ENCODE data around the gene WDFY3.

The WDFY3 gene

GRCh38 chr4:84751707-84752106, 214.8 kb downstream of the WDFY3 start:
- Histone ChIP-seq H3K27me3 (ENCODE audit: insufficient read depth, poor library complexity, severe bottlenecking) (no peaks in the 10 kb centered on the region), H3K27ac (ENCODE audit: poor library complexity, severe bottlenecking) (no peak overlapping the region), H3K4me1 (ENCODE audit: insufficient read depth, poor library complexity, severe bottlenecking) (no peaks in the 10 kb centered on the region), H3K4me3 (ENCODE audit: severe bottlenecking) (no peak overlapping the region), H3K36me3 (ENCODE audit: low read depth) (peaks cover 83% of the 10 kb centered on the region), H3K9me3 (ENCODE audit: severe bottlenecking) (no peaks in the 10 kb centered on the region)
- no peak for TF ChIP-seq CTCF (IDR thresholded peaks at IDR 0.05; ENCODE audit: poor library complexity, severe bottlenecking)
- no peak for ATAC-seq (ENCODE audit: low read depth)
- DNase-seq (ENCODE audit: low spot score) = no peak

DNA sequence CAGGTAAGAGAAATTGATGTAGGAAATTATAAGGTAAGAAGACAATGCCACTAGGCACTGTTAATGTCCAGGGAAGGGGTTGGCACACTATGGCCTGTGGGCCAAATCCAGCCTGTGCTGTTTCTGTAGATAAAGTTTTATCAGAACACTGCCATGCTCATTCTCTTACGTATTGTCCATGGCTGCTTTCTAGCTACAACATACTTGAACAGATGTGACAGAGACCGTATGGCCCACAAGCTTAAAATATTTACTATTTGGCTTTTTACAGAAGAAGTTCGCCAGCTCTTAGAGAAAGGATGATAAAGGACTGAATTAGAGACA, 215.6 kb downstream of the WDFY3 start:
- H3K27me3 ChIP-seq (ENCODE audit: insufficient read depth, poor library complexity, severe bottlenecking) = no peaks in the 10 kb centered on the region
- ATAC-seq (ENCODE audit: low read depth) = no peak
- no peak for DNase-seq (ENCODE audit: low spot score)
- no peaks in the 10 kb centered on the region for H3K4me1 ChIP-seq (ENCODE audit: insufficient read depth, poor library complexity, severe bottlenecking)
- no peaks in the 10 kb centered on the region for H3K9me3 ChIP-seq (ENCODE audit: severe bottlenecking)
- H3K36me3 ChIP-seq (ENCODE audit: low read depth) = peaks cover 87% of the 10 kb centered on the region
- H3K4me3 ChIP-seq (ENCODE audit: severe bottlenecking) = no peak overlapping the region
- TF ChIP-seq CTCF (IDR thresholded peaks at IDR 0.05; ENCODE audit: poor library complexity, severe bottlenecking) = no peak
- no peak overlapping the region for H3K27ac ChIP-seq (ENCODE audit: poor library complexity, severe bottlenecking)

DNA sequence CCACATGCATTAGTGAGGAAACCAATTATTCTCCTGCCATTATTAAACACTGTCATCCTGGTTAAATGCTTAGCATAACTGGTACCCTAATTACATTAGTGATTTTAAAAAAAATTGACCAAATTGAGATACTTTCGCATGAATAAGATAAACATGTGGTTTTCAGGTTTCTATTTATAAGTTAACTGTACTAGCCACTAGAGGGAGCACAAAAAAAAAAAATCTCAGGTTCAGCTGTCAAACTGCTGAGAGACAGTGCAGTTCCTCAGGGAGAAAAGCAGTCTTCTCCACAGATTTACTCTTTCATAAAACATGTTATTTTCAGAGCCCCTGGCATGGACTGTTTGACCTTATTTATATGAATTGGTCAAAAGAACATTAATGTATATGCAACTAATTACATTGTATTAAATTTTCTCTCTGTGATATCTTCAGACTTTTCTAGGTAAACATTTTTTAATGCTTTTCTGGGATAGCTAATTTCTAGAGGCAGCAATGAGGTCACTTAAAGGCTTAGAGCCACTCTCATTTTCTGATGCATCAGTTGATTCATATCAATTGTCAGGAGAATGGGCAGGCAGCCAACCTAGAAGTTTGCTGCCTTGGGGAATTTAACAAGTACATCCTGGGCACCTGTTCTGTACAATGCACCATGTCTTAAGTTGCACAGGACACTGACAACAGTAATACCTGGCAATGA, 216.1 kb downstream of the WDFY3 start:
- peak; percentile 82 for TF ChIP-seq CTCF (IDR thresholded peaks at IDR 0.05; ENCODE audit: poor library complexity, severe bottlenecking)
- no peak overlapping the region for H3K4me3 ChIP-seq (ENCODE audit: severe bottlenecking)
- H3K36me3 ChIP-seq (ENCODE audit: low read depth) = peaks cover 83% of the 10 kb centered on the region
- H3K27ac ChIP-seq (ENCODE audit: poor library complexity, severe bottlenecking) = no peak overlapping the region
- H3K4me1 ChIP-seq (ENCODE audit: insufficient read depth, poor library complexity, severe bottlenecking) = no peaks in the 10 kb centered on the region
- peak; percentile 68; the same call in 2 of the 3 replicates for ATAC-seq (ENCODE audit: low read depth)
- DNase-seq (ENCODE audit: low spot score) = no peak
- no peaks in the 10 kb centered on the region for H3K27me3 ChIP-seq (ENCODE audit: insufficient read depth, poor library complexity, severe bottlenecking)
- H3K9me3 ChIP-seq (ENCODE audit: severe bottlenecking) = no peaks in the 10 kb centered on the region

DNA sequence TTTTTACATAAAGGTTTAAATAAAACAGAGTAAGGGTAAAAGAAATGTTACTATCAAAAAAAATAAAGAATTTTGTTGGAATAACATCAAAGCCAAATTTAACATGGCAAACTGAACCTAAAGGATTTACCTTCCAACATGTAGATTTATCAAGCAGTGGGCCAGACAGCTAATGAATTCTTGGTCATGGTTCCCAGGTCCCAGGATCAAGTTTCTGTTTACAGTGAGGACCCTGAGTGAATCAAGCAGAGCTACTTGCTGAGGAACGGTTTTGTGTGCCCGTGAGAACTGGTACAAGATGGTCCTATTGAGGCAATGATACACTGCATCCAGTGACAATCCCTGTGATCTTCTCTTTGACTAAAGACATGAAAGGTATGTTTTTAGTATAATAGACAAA, 226.4 kb downstream of the WDFY3 start:
- no peaks in the 10 kb centered on the region for H3K4me1 ChIP-seq (ENCODE audit: insufficient read depth, poor library complexity, severe bottlenecking)
- peaks cover 71% of the 10 kb centered on the region for H3K36me3 ChIP-seq (ENCODE audit: low read depth)
- H3K4me3 ChIP-seq (ENCODE audit: severe bottlenecking) = no peak overlapping the region
- H3K9me3 ChIP-seq (ENCODE audit: severe bottlenecking) = no peaks in the 10 kb centered on the region
- no peaks in the 10 kb centered on the region for H3K27me3 ChIP-seq (ENCODE audit: insufficient read depth, poor library complexity, severe bottlenecking)
- no peak overlapping the region for H3K27ac ChIP-seq (ENCODE audit: poor library complexity, severe bottlenecking)
- DNase-seq (ENCODE audit: low spot score) (no peak), ATAC-seq (ENCODE audit: low read depth) (no peak)
- TF ChIP-seq CTCF (IDR thresholded peaks at IDR 0.05; ENCODE audit: poor library complexity, severe bottlenecking) = no peak

- H3K27me3 ChIP-seq (ENCODE audit: insufficient read depth, poor library complexity, severe bottlenecking) = no peaks in the 10 kb centered on the region
- no peak overlapping the region for H3K27ac ChIP-seq (ENCODE audit: poor library complexity, severe bottlenecking)
- H3K36me3 ChIP-seq (ENCODE audit: low read depth) = peaks cover 77% of the 10 kb centered on the region
- ATAC-seq (ENCODE audit: low read depth) (no peak), DNase-seq (ENCODE audit: low spot score) (no peak)
- TF ChIP-seq CTCF (IDR thresholded peaks at IDR 0.05; ENCODE audit: poor library complexity, severe bottlenecking) = no peak
- H3K4me3 ChIP-seq (ENCODE audit: severe bottlenecking) = no peak overlapping the region
- no peaks in the 10 kb centered on the region for H3K4me1 ChIP-seq (ENCODE audit: insufficient read depth, poor library complexity, severe bottlenecking)
- no peaks in the 10 kb centered on the region for H3K9me3 ChIP-seq (ENCODE audit: severe bottlenecking)
Measured at GRCh38 chr4:84738622-84739021, 227.9 kb downstream of the WDFY3 start.
